Gastrocnemius medialis (tissue), 4 donors: Measurements from ENCODE around the gene KANSL1. TPM values are rescaled to one million over a fixed set of nuclear protein-coding genes. Genes with fewer than 3 reads are reported as not detected.
"Not testable (repeated sequence)": the region's sequence is repeated elsewhere in the genome, so short reads cannot be mapped to it uniquely, and the experiment has no call there.

ENCODE experiments used
- ATAC-seq, 2 donors: fragments of 150-250 bp; one replicate each; pipeline ENCODE4 v1.9.1; 2016
- DNase-seq, 2 donors: peaks; one replicate each; pipeline ENCODE4 v3.0.0-alpha.2; 2019
- H3K27ac ChIP-seq, 4 donors: fragments of 200-600 bp; sonication (generic); 1 replicate in 1 of 4; 2 replicates in 3 of 4; pipeline ENCODE4 v1.5.1; 2016 to 2018; ENCODE audit warnings: mild to moderate bottlenecking in 2 of 4, moderate library complexity in 1 of 4
- H3K27me3 ChIP-seq, 3 donors: fragments of 200-600 bp; sonication (generic) in 2 of 3; 1 replicate in 1 of 3; 2 replicates in 2 of 3; pipeline versions ENCODE4 v1.5.1 to v1.6.0; 2016 to 2019; ENCODE audit warnings: mild to moderate bottlenecking in 1 of 3, moderate library complexity in 1 of 3
- H3K36me3 ChIP-seq, 2 donors: fragments of 200-600 bp; sonication (generic) in 1 of 2; one replicate each; pipeline ENCODE4 v1.5.1; 2017 to 2018
- H3K4me1 ChIP-seq, 2 donors: fragments of 200-600 bp; sonication (generic) in 1 of 2; one replicate each; pipeline ENCODE4 v1.5.1; 2016 to 2017; ENCODE audit warnings: mild to moderate bottlenecking in 2 of 2
- H3K4me3 ChIP-seq, 4 donors: fragments of 200-600 bp; sonication (generic) in 3 of 4; 1 replicate in 1 of 4; 2 replicates in 3 of 4; pipeline ENCODE4 v1.5.1; 2016 to 2019; ENCODE audit warnings: mild to moderate bottlenecking in 2 of 4
- H3K9me3 ChIP-seq, 3 donors: fragments of 200-600 bp; sonication (generic) in 2 of 3; 1 replicate in 1 of 3; 2 replicates in 2 of 3; pipeline ENCODE4 v1.5.1; 2016 to 2019
- POLR2A ChIP-seq, 2 donors: fragments of 450-650 bp; IDR thresholded peaks; one replicate each; pipeline ENCODE4 v1.6.1; 2017; ENCODE audit warnings: antibody characterized with exemption in 2 of 2, mild to moderate bottlenecking in 2 of 2, moderate library complexity in 2 of 2
- in situ Hi-C, 4 donors: fragments of 200-750 bp; cut with MboI; loops; one replicate each; pipeline versions ENCODE4 v1.15.0 to v1.8.0; 2017; ENCODE audit warnings: low sequenced_read_pairs in 4 of 4
- intact Hi-C: fragments of 100-400 bp; cut with DNase I; formaldehyde crosslinking; loops from one replicate; pipeline ENCODE4 v1.15.1; 2023; ENCODE audit warnings: low total_unique reads
- total RNA-seq, 4 donors: library from RNA; depleted of rRNA; stranded (reverse); fragments of >200 nt; gene quantifications; one replicate each; pipeline versions ENCODE4 v1.1.0 to v1.2.3, GENCODE V29; 2016
- TF ChIP-seq, protein P1 (sequence below), 5 experiments: fragments of 450-650 bp in 3 of 5; fragments of 200-600 bp in 2 of 5; sonication (generic) in 2 of 5; IDR thresholded peaks in 4 of 5; conservative IDR thresholded peaks in 1 of 5; 1 replicate in 4 of 5; 2 replicates in 1 of 5; pipeline ENCODE4 v1.5.1; 2016 to 2019; ENCODE audit warnings: antibody characterized with exemption in 5 of 5, mild to moderate bottlenecking in 3 of 5, moderate library complexity in 3 of 5

Gene KANSL1
- total RNA-seq, 4 donors from 2014 or later = 19.9 to 35.9 (median 31.2) TPM

DNA sequence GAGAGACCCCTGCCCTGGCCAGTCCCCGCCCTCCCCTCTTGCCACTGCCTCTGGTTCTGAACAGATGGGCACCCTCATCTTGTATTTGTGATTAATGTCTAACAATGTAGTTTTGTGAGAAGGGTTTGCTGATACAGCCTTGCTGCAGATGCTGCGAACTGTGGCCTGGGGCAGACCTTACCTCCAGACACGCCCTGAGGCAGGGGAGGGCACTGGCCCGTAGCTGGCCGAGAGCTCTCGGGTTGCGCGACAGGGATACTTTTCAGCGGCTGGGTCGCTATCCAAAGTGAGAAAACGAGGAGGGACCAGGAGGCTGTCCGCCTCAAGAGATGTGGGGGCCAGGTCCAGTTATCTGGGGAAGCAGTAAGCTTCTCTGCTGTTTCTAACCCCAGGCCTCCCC is 172.2 kb downstream of the KANSL1 start:
- Histone ChIP-seq H3K4me3 (no peak overlapping the region), H3K36me3 (peaks cover 0 to 32% of the 10 kb centered on the region in 2 donors), H3K27ac (no peak overlapping the region), H3K27me3 (no peaks in the 10 kb centered on the region), H3K9me3 (no peaks in the 10 kb centered on the region), H3K4me1 (no peaks in the 10 kb centered on the region)
- TF ChIP-seq, protein P1, sequence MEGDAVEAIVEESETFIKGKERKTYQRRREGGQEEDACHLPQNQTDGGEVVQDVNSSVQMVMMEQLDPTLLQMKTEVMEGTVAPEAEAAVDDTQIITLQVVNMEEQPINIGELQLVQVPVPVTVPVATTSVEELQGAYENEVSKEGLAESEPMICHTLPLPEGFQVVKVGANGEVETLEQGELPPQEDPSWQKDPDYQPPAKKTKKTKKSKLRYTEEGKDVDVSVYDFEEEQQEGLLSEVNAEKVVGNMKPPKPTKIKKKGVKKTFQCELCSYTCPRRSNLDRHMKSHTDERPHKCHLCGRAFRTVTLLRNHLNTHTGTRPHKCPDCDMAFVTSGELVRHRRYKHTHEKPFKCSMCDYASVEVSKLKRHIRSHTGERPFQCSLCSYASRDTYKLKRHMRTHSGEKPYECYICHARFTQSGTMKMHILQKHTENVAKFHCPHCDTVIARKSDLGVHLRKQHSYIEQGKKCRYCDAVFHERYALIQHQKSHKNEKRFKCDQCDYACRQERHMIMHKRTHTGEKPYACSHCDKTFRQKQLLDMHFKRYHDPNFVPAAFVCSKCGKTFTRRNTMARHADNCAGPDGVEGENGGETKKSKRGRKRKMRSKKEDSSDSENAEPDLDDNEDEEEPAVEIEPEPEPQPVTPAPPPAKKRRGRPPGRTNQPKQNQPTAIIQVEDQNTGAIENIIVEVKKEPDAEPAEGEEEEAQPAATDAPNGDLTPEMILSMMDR (IDR thresholded peaks at IDR 0.05 in 4 of 5, conservative IDR thresholded peaks at IDR 0.05 in 1 of 5) = no peak
- TF ChIP-seq POLR2A (IDR thresholded peaks at IDR 0.05) = no peak
- in situ Hi-C loops = no loop called here
- no peak for ATAC-seq
- intact Hi-C loops = no loop called here
- no peak for DNase-seq

DNA sequence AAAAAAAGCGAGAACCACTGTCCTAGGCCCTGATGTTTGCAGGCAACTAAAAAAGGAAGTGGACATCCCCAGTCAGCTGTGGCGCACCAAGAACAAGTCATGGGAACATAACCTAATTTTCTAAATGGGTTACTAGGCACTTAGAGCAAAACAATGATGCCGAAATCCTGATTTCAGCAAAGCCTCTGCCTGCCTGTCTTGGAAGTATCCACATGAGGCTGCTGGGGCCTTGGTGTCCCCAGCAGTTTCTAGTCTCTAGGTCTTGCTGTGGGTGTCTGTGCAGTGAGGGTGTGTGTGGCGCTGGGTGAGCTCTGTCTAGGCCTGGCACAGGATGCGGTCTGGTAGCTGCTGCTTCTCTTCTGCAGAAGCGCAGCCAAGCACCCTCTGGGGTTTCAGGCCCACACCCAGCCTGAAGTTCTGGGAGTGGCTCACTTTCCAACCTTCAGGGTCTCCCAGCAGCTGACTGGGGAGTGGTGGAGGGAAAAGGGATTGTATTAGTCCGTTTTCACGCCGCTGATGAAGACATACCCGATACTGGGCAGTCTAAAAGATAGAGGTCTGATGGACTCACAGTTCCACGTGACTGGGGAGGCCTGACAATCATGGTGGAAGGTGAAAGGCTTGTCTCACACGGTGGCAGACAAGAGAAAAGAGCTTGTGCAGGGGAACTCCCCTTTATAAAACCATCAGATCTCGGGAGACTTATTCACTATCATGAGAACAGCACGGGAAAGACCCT is 173.0 kb downstream of the KANSL1 start:
- Histone ChIP-seq H3K27me3 (no peaks in the 10 kb centered on the region), H3K36me3 (peaks cover 0 to 32% of the 10 kb centered on the region in 2 donors), H3K9me3 (no peaks in the 10 kb centered on the region), H3K27ac (peak overlapping the region in 1 of 4 donors; percentile 31), H3K4me3 (no peak overlapping the region), H3K4me1 (no peaks in the 10 kb centered on the region)
- in situ Hi-C loops = no loop called here
- no peak for ATAC-seq
- intact Hi-C loops = no loop called here
- TF ChIP-seq POLR2A (IDR thresholded peaks at IDR 0.05) = no peak
- TF ChIP-seq, protein P1 (IDR thresholded peaks at IDR 0.05 in 4 of 5, conservative IDR thresholded peaks at IDR 0.05 in 1 of 5) = no peak
- no peak for DNase-seq

DNA sequence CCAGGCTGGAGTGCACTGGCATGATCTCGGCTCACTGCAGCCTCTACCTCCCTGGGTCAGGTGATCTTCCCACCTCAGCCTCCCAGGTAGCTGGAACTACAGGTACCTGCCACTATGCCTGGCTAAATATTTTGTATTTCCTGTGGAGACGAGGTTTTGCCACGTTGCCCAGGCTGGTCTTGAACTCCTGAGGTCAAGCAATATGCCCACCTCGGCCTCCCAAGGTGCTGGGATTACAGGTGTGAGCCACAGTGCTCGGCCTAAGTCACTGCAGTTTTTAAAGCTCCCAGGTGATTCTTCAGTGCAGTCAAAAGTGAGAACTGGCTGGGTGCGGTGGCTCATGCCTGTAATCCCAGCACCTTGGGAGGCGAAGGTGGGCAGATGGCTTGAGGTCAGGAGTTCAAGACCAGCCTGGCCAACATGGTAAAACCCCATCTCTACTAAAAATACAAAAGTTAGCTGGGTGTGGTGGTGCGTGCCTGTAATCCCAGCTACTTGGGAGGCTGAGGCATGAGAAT is 173.8 kb downstream of the KANSL1 start:
- in situ Hi-C loops, ATAC-seq, DNase-seq, H3K27me3 ChIP-seq, H3K9me3 ChIP-seq, H3K4me1 ChIP-seq, H3K27ac ChIP-seq, intact Hi-C loops, H3K4me3 ChIP-seq: not testable (repeated sequence)
- peaks cover 0 to 32% of the 10 kb centered on the region in 2 donors for H3K36me3 ChIP-seq

DNA sequence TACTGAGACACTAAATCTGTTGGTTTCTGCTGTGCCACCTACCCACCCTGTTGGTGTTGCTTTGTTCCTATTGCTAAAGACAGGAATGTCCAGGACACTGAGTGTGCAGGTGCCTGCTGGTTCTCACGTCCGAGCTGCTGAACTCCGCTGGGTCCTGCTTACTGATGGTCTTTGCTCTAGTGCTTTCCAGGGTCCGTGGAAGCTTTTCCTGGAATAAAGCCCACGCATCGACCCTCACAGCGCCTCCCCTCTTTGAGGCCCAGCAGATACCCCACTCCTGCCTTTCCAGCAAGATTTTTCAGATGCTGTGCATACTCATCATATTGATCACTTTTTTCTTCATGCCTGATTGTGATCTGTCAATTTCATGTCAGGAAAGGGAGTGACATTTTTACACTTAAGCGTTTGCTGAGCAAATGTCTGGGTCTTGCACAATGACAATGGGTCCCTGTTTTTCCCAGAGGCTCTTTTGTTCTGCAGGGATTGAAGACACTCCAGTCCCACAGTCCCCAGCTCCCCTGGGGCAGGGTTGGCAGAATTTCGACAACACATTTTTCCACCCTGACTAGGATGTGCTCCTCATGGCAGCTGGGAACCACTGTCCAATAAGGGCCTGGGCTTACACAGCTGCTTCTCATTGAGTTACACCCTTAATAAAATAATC is 179.6 kb downstream of the KANSL1 start:
- in situ Hi-C loops = no loop called here
- ATAC-seq = no peak
- Histone ChIP-seq H3K9me3 (no peaks in the 10 kb centered on the region), H3K4me3 (no peak overlapping the region), H3K36me3 (peaks cover 0 to 4% of the 10 kb centered on the region in 2 donors), H3K27me3 (no peaks in the 10 kb centered on the region), H3K27ac (no peak overlapping the region), H3K4me1 (peaks cover 0 to 1% of the 10 kb centered on the region in 2 donors)
- DNase-seq = no peak
- intact Hi-C loops = no loop called here
- no peak for TF ChIP-seq POLR2A (IDR thresholded peaks at IDR 0.05)
- TF ChIP-seq, protein P1 (IDR thresholded peaks at IDR 0.05 in 4 of 5, conservative IDR thresholded peaks at IDR 0.05 in 1 of 5) = no peak

DNA sequence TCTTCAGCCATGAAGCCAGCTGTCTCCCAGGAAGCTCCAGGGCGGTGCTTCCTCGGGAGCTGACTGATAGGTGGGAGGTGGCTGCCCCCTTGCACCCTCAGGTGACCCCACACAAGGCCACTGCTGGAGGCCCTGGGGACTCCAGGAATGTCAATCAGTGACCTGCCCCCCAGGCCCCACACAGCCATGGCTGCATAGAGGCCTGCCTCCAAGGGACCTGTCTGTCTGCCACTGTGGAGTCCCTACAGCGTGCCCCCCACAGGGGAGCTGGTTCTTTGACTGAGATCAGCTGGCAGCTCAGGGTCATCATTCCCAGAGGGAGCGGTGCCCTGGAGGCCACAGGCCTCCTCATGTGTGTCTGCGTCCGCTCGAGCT is 180.1 kb downstream of the KANSL1 start:
- intact Hi-C loops = no loop called here
- ATAC-seq = no peak
- no peak for DNase-seq

More for the DNA sequence above, 180.1 kb downstream of the KANSL1 start:
- TF ChIP-seq POLR2A (IDR thresholded peaks at IDR 0.05) = no peak
- TF ChIP-seq, protein P1 (IDR thresholded peaks at IDR 0.05 in 4 of 5, conservative IDR thresholded peaks at IDR 0.05 in 1 of 5) = no peak
- Histone ChIP-seq H3K9me3 (no peaks in the 10 kb centered on the region), H3K4me3 (no peak overlapping the region), H3K36me3 (no peaks in the 10 kb centered on the region), H3K27me3 (no peaks in the 10 kb centered on the region), H3K4me1 (peaks cover 2 to 3% of the 10 kb centered on the region in 2 donors), H3K27ac (no peak overlapping the region)
- in situ Hi-C loops = no loop called here
